ENCODE measurements around the gene TEDC2. TPM values are rescaled to one million over a fixed set of nuclear protein-coding genes. Genes with fewer than 3 reads are reported as not detected.

Gene TEDC2
- total and polyA plus RNA-seq, 2 of the 8 experiments (the other 6 are each of a cell fraction or from before 2014, with no cell fraction given), result 54.6 to 55.6 TPM

GRCh38 chr16:2468233-2468724 lies 8.4 kb downstream of the TEDC2 start:
- 6% methylated on average over 32 of the region's 38 CpGs; no CpG with 5 or more reads in 1 of the 2 experiments for WGBS, 2 experiments (ENCODE audit: extremely low coverage in 1 of 2, insufficient coverage in 1 of 2, insufficient read length in 1 of 2, insufficient replicate concordance in 2 of 2, low coverage in 1 of 2, low lambda C conversion rate in 2 of 2, missing lambda C conversion rate in 1 of 2)
- H3K18ac ChIP-seq (ENCODE audit: extremely low read depth, low read length), result peak overlapping the region; percentile 98
- no peaks in the 10 kb centered on the region for H3K79me2 ChIP-seq (ENCODE audit: control insufficient read depth in 1 of 2, insufficient read depth in 2 of 2, low read length in 2 of 2)
- peak overlapping the region; percentile 68 for H3K14ac ChIP-seq (ENCODE audit: insufficient read length)
- H3K79me1 ChIP-seq (ENCODE audit: low read depth, low read length), result no peaks in the 10 kb centered on the region
- H3K27me3 ChIP-seq (replicated peaks in 1 of 4; ENCODE audit: control insufficient read depth in 3 of 4, extremely low read depth in 1 of 4, insufficient read depth in 3 of 4, low read length in 3 of 4), result peaks cover 21 to 50% (median 46%) of the 10 kb centered on the region in 4 experiments
- no peaks in the 10 kb centered on the region for H3K9me3 ChIP-seq (ENCODE audit: insufficient read depth in 2 of 2, low read depth in 1 of 2, low read length in 1 of 2)
- no peak overlapping the region for H3K23ac ChIP-seq (ENCODE audit: insufficient read length)
- H2BK20ac ChIP-seq (ENCODE audit: low read length), result 0 out of 2 replicates have a peak overlapping the region, but pooled peaks have one; percentile 61
- POLR2A ChIA-PET (ENCODE audit: partially characterized antibody), result interaction anchor here (0.8 to 2.3 kb wide), 13 partner anchors 9 to 280 kb away, joined by 3 to 21 read pairs (median 4); partner anchors contain the start of genes AMDHD2, ATP6V0C, ECI1 and TEDC2
- peaks cover 0 to 4% (median 2%) of the 10 kb centered on the region in 4 experiments; a peak in 2 of 8 replicates for H3K36me3 ChIP-seq (ENCODE audit: control insufficient read depth in 2 of 4, insufficient read depth in 4 of 4, low read length in 3 of 4)
- CTCF ChIA-PET (ENCODE audit: partially characterized antibody), result interaction anchor here (1.3 to 4.0 kb wide), 4 partner anchors 7 to 33 kb away, joined by 4 to 15 read pairs (median 8); partner anchors contain the start of gene TEDC2
- peak overlapping the region; percentile 97 for H4K8ac ChIP-seq (ENCODE audit: extremely low read depth, insufficient read depth, low read length)
- H3K23me2 ChIP-seq (ENCODE audit: low read depth, low read length), result peaks cover 14% of the 10 kb centered on the region; the same call in 1 of the 2 replicates
- peak overlapping the region; percentile 71; the same call in 1 of the 2 replicates for H2BK5ac ChIP-seq (ENCODE audit: low read depth, low read length)
- H3K4me2 ChIP-seq (ENCODE audit: insufficient read depth in 1 of 2, low read depth in 2 of 2, low read length in 2 of 2), result peak overlapping the region; percentile 88 to 94
- peak overlapping the region; percentile 96 for H4K91ac ChIP-seq (replicated peaks; ENCODE audit: insufficient read length, low read length)
- H4K20me1 ChIP-seq (replicated peaks in 1 of 2; ENCODE audit: control insufficient read depth in 1 of 2, insufficient read depth in 2 of 2, low read length in 2 of 2), result peaks cover 2 to 8% of the 10 kb centered on the region in 2 experiments
- peaks cover 0 to 37% (median 29%) of the 10 kb centered on the region in 4 experiments; a peak in 6 of 7 replicates for H3K4me1 ChIP-seq (replicated peaks in 1 of 4; ENCODE audit: control insufficient read depth in 3 of 4, insufficient read depth in 4 of 4, low read length in 3 of 4)
- H2AK5ac ChIP-seq (ENCODE audit: low read depth, low read length), result no peak overlapping the region
- peak overlapping the region; percentile 73 for H3K56ac ChIP-seq (replicated peaks; ENCODE audit: insufficient read length, low read depth, low read length)
- peak overlapping the region; percentile 46; the same call in 1 of the 2 replicates for H2BK15ac ChIP-seq (ENCODE audit: low read length)
- H2BK12ac ChIP-seq (ENCODE audit: low read depth, low read length), result peak overlapping the region; percentile 68; the same call in 1 of the 2 replicates
- DNase-seq (ENCODE audit: low read depth in 1 of 2, low spot score in 2 of 2), result peak in 1 of 2 experiments; percentile 61
- H3K9ac ChIP-seq (replicated peaks in 1 of 4; ENCODE audit: extremely low read depth in 1 of 4, low read depth in 3 of 4, low read length in 3 of 4), result peak overlapping the region; percentile 50 to 86 (median 62); a peak in 6 of 7 replicates
- H3K4me3 ChIP-seq (ENCODE audit: extremely low read depth in 1 of 4, insufficient read depth in 2 of 4, low read depth in 3 of 4, low read length in 4 of 4), result peak overlapping the region; percentile 36 to 73 (median 44)
- H2BK120ac ChIP-seq (replicated peaks; ENCODE audit: low read depth, low read length), result peak overlapping the region; percentile 61
- peak overlapping the region; percentile 50 for H4K5ac ChIP-seq (ENCODE audit: insufficient read length, low read depth, low read length)
- H2AFZ ChIP-seq (ENCODE audit: low read length), result no peak overlapping the region
- H3K4ac ChIP-seq (replicated peaks; ENCODE audit: insufficient read length, low read depth, low read length), result peak overlapping the region; percentile 98
- no peak overlapping the region for H3K27ac ChIP-seq (ENCODE audit: low read depth, low read length)
- no peak for FAIRE-seq
- no peak for TF ChIP-seq KDM5A (IDR thresholded peaks at IDR 0.05; ENCODE audit: low read length)
- TF ChIP-seq, protein P1, sequence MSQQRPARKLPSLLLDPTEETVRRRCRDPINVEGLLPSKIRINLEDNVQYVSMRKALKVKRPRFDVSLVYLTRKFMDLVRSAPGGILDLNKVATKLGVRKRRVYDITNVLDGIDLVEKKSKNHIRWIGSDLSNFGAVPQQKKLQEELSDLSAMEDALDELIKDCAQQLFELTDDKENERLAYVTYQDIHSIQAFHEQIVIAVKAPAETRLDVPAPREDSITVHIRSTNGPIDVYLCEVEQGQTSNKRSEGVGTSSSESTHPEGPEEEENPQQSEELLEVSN (IDR thresholded peaks at IDR 0.05), result peak; percentile 70; the same call in 1 of the 2 replicates
- 0 out of 2 replicates have a peak, but pooled peaks have one; percentile 28 for TF ChIP-seq SUZ12 (IDR thresholded peaks at IDR 0.05; ENCODE audit: low read length)
- TF ChIP-seq CTBP2 (IDR thresholded peaks at IDR 0.05; ENCODE audit: borderline replicate concordance, insufficient read depth, insufficient read length, low read length), result no peak
- no peak for TF ChIP-seq ZNF274 (IDR thresholded peaks at IDR 0.05; ENCODE audit: borderline replicate concordance, extremely low read depth, low read length)
- TF ChIP-seq HDAC6 (IDR thresholded peaks at IDR 0.05; ENCODE audit: low read depth, low read length), result no peak
- TF ChIP-seq, protein P2, sequence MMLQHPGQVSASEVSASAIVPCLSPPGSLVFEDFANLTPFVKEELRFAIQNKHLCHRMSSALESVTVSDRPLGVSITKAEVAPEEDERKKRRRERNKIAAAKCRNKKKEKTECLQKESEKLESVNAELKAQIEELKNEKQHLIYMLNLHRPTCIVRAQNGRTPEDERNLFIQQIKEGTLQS (IDR thresholded peaks at IDR 0.05; ENCODE audit: insufficient read depth, low read depth, low read length), result no peak
